H9 (cell line): ENCODE measurements around the gene RAB1A. TPM values are rescaled to one million over a fixed set of nuclear protein-coding genes. Genes with fewer than 3 reads are reported as not detected.

ENCODE experiments used
- DNase-seq: peaks from one replicate; pipeline ENCODE4 v3.0.0-alpha.2; 2017
- H2AFZ ChIP-seq: one replicate; pipeline ENCODE4 v1.6.1; 2013; ENCODE audit warnings: mild to moderate bottlenecking, low read length, control low read depth, moderate library complexity
- H2AK5ac ChIP-seq: 2 replicates; pipeline ENCODE4 v1.6.1; 2013; ENCODE audit warnings: low read length, control low read depth, mixed read lengths; ENCODE audit not compliant: insufficient read length
- H2BK120ac ChIP-seq: one replicate; pipeline ENCODE4 v1.6.1; 2013; ENCODE audit warnings: low read depth, mild to moderate bottlenecking, low read length, control low read depth, inconsistent platforms; ENCODE audit not compliant: poor library complexity, severe bottlenecking
- H2BK12ac ChIP-seq: 2 replicates; pipeline ENCODE4 v1.6.1; 2013; ENCODE audit warnings: low read length, control low read depth, mixed read lengths, low read depth; ENCODE audit not compliant: insufficient read length
- H2BK15ac ChIP-seq: 2 replicates; pipeline ENCODE4 v1.6.1; 2013; ENCODE audit warnings: low read depth, low read length, control low read depth
- H2BK20ac ChIP-seq: one replicate; pipeline ENCODE4 v1.6.1; 2013; ENCODE audit warnings: low read depth, mild to moderate bottlenecking, low read length, control low read depth, inconsistent platforms; ENCODE audit not compliant: poor library complexity, severe bottlenecking
- H2BK5ac ChIP-seq: 2 replicates; pipeline ENCODE4 v1.6.1; 2013; ENCODE audit warnings: low read length, control low read depth, mixed read lengths; ENCODE audit not compliant: insufficient read length
- H3K14ac ChIP-seq: 2 replicates; pipeline ENCODE4 v1.6.1; 2013; ENCODE audit warnings: low read length, control low read depth; ENCODE audit not compliant: insufficient read depth
- H3K18ac ChIP-seq: 2 replicates; pipeline ENCODE4 v1.6.1; 2013; ENCODE audit warnings: low read depth, mild to moderate bottlenecking, mixed read lengths, low read length, control low read depth; ENCODE audit not compliant: insufficient read length
- H3K23ac ChIP-seq: 2 replicates; pipeline ENCODE4 v1.6.1; 2013; ENCODE audit warnings: low read length, control low read depth, mixed read lengths, low read depth; ENCODE audit not compliant: insufficient read length
- H3K23me2 ChIP-seq: 2 replicates; pipeline ENCODE4 v1.6.1; 2013; ENCODE audit warnings: low read depth, mild to moderate bottlenecking, mixed read lengths, low read length, control low read depth; ENCODE audit not compliant: insufficient read length, poor library complexity, severe bottlenecking
- H3K27ac ChIP-seq: 2 replicates; pipeline ENCODE4 v1.5.1; 2013; ENCODE audit warnings: low read length, control low read depth, mixed read lengths, low read depth; ENCODE audit not compliant: insufficient read length
- H3K27me3 ChIP-seq: 2 replicates; pipeline ENCODE4 v1.6.1; 2013; ENCODE audit warnings: low read length, control low read depth, inconsistent platforms; ENCODE audit not compliant: insufficient read depth
- H3K4ac ChIP-seq: 2 replicates; pipeline ENCODE4 v1.6.1; 2013; ENCODE audit warnings: low read depth, mild to moderate bottlenecking, control low read depth, inconsistent platforms, low read length, moderate library complexity
- H3K4me1 ChIP-seq: 2 replicates; pipeline ENCODE4 v1.6.1; 2013; ENCODE audit warnings: low read length, control low read depth, inconsistent platforms; ENCODE audit not compliant: insufficient read depth
- H3K4me2 ChIP-seq: 2 replicates; pipeline ENCODE4 v1.6.1; 2013; ENCODE audit warnings: low read length, control low read depth, mixed read lengths; ENCODE audit not compliant: insufficient read length, insufficient read depth
- H3K56ac ChIP-seq: 2 replicates; pipeline ENCODE4 v1.6.1; 2013; ENCODE audit warnings: low read depth, mild to moderate bottlenecking, mixed read lengths, low read length, control low read depth; ENCODE audit not compliant: insufficient read length
- H3K79me1 ChIP-seq: 2 replicates; pipeline ENCODE4 v1.6.1; 2013; ENCODE audit warnings: low read depth, mild to moderate bottlenecking, moderate library complexity, low read length, control low read depth, inconsistent platforms; ENCODE audit not compliant: insufficient read depth, poor library complexity, severe bottlenecking
- H3K79me2 ChIP-seq: 2 replicates; pipeline ENCODE4 v1.6.1; 2013; ENCODE audit warnings: low read length, control low read depth, inconsistent platforms; ENCODE audit not compliant: insufficient read depth
- H3K9ac ChIP-seq: 2 replicates; pipeline ENCODE4 v1.6.1; 2013; ENCODE audit warnings: low read length, control low read depth, mixed read lengths; ENCODE audit not compliant: insufficient read length; ENCODE audit errors: extremely low read depth
- H3K9me3 ChIP-seq: one replicate; pipeline ENCODE4 v1.6.1; 2013; ENCODE audit warnings: low read depth, low read length, inconsistent platforms; ENCODE audit not compliant: control insufficient read depth
- H3T11ph ChIP-seq: one replicate; pipeline ENCODE4 v1.6.1; 2013; ENCODE audit warnings: mild to moderate bottlenecking, low read length, control low read depth, inconsistent platforms
- H4K20me1 ChIP-seq: one replicate; pipeline ENCODE4 v1.6.1; 2013; ENCODE audit not compliant: control insufficient read depth, insufficient read length, insufficient read depth
- H4K5ac ChIP-seq: 2 replicates; pipeline ENCODE4 v1.6.1; 2013; ENCODE audit warnings: low read depth, mild to moderate bottlenecking, mixed read lengths, low read length, control low read depth; ENCODE audit not compliant: insufficient read length
- H4K8ac ChIP-seq: replicated peaks from 2 replicates; pipeline ENCODE4 v1.6.1; 2013; ENCODE audit warnings: low read length, control low read depth, mixed read lengths, low read depth; ENCODE audit not compliant: insufficient read length
- H4K91ac ChIP-seq: 2 replicates; pipeline ENCODE4 v1.6.1; 2013; ENCODE audit warnings: low read depth, mild to moderate bottlenecking, moderate library complexity, mixed read lengths, low read length, control low read depth; ENCODE audit not compliant: insufficient read length
- H3K27ac Mint-ChIP-seq, 3 experiments: 2 replicates in 2 of 3; 3 replicates in 1 of 3; pipeline ENCODE4 v1.8.0; 2020 to 2021; ENCODE audit warnings: mixed read lengths in 3 of 3, mild to moderate bottlenecking in 1 of 3, moderate library complexity in 1 of 3
- H3K27me3 Mint-ChIP-seq: 2 replicates; pipeline ENCODE4 v1.8.0; 2021; ENCODE audit warnings: low read depth, mild to moderate bottlenecking, moderate library complexity, mixed read lengths
- H3K36me3 Mint-ChIP-seq, 3 experiments: 2 replicates in 2 of 3; 3 replicates in 1 of 3; pipeline ENCODE4 v1.8.0; 2020 to 2021; ENCODE audit warnings: low read depth in 3 of 3, mixed read lengths in 3 of 3; ENCODE audit not compliant: insufficient read depth in 1 of 3
- H3K4me1 Mint-ChIP-seq, 2 experiments: 2 replicates each; pipeline ENCODE4 v1.8.0; 2020; ENCODE audit warnings: mixed read lengths in 2 of 2
- H3K4me3 Mint-ChIP-seq, 2 experiments: 2 replicates in 1 of 2; 3 replicates in 1 of 2; pipeline ENCODE4 v1.8.0; 2020 to 2021; ENCODE audit warnings: mild to moderate bottlenecking in 2 of 2, mixed read lengths in 2 of 2, moderate library complexity in 1 of 2
- H3K9me3 Mint-ChIP-seq, 2 experiments: 2 replicates in 1 of 2; 3 replicates in 1 of 2; pipeline ENCODE4 v1.8.0; 2020; ENCODE audit warnings: mild to moderate bottlenecking in 2 of 2, mixed read lengths in 2 of 2, moderate library complexity in 1 of 2
- CTCF ChIP-seq: fragments of 200-600 bp; sonication (generic); conservative IDR thresholded peaks from 3 replicates; pipeline ENCODE4 v1.8.0; 2021; ENCODE audit warnings: antibody characterized with exemption, mild to moderate bottlenecking
- WGBS: extraction: QIAGEN DNeasy Blood & Tissue Kit; methylation state at CpG from one replicate; pipeline ENCODE4 v1.1.7; 2013; ENCODE audit warnings: missing lambda C conversion rate, low lambda C conversion rate, mixed read lengths; ENCODE audit not compliant: insufficient read length; ENCODE audit errors: extremely low coverage; 5-methylcytosine and 5-hydroxymethylcytosine counted together
- total RNA-seq: library from RNA; stranded (reverse); gene quantifications from 2 replicates; pipeline ENCODE4 v1.2.1, GENCODE V29; 2021

Gene RAB1A
- total RNA-seq, 1 experiment from 2014 or later = 112 TPM

- WGBS = no CpG with 5 or more reads among the region's 8 CpGs
- H3T11ph ChIP-seq = no peak overlapping the region
- no peak overlapping the region for H3K56ac ChIP-seq
- no peak for TF ChIP-seq CTCF
- H2BK15ac ChIP-seq = no peak overlapping the region
- no peaks in the 10 kb centered on the region for H3K4me1 ChIP-seq
- H3K79me2 ChIP-seq = no peaks in the 10 kb centered on the region
- no peak overlapping the region for H3K14ac ChIP-seq
- Mint-ChIP-seq H3K27ac (no peak overlapping the region; a peak in 1 of 7 replicates), H3K4me1 (no peaks in the 10 kb centered on the region), H3K4me3 (no peak overlapping the region), H3K27me3 (peaks cover 8% of the 10 kb centered on the region), H3K9me3 (no peaks in the 10 kb centered on the region; a peak in 1 of 5 replicates), H3K36me3 (no peaks in the 10 kb centered on the region)
- no peak for DNase-seq
- no peak overlapping the region for H2BK120ac ChIP-seq
- no peak overlapping the region for H3K18ac ChIP-seq
- H2BK12ac ChIP-seq = no peak overlapping the region
- H3K23ac ChIP-seq = no peak overlapping the region
- no peaks in the 10 kb centered on the region for H3K23me2 ChIP-seq
- H3K9ac ChIP-seq = no peak overlapping the region
- no peak overlapping the region for H3K4ac ChIP-seq
- H2BK5ac ChIP-seq = no peak overlapping the region
- no peak overlapping the region for H2AK5ac ChIP-seq
- no peak overlapping the region for H4K5ac ChIP-seq
- no peak overlapping the region for H3K27ac ChIP-seq
- H4K91ac ChIP-seq = no peak overlapping the region
- no peaks in the 10 kb centered on the region for H4K20me1 ChIP-seq
- no peak overlapping the region for H3K4me2 ChIP-seq
- H2BK20ac ChIP-seq = no peak overlapping the region
- no peaks in the 10 kb centered on the region for H3K79me1 ChIP-seq
- H2AFZ ChIP-seq = no peak overlapping the region
- H4K8ac ChIP-seq = no peak overlapping the region
- no peaks in the 10 kb centered on the region for H3K9me3 ChIP-seq
- H3K27me3 ChIP-seq = no peaks in the 10 kb centered on the region
Observed at GRCh38 chr2:65177751-65178442, 48.0 kb upstream of the RAB1A start.
